OCI-LY3 (cell line): Measurements from ENCODE around the gene CHST14.

Experiments
- EZH2phosphoT487 ChIP-seq: fragments of 200-600 bp; shearing (Covaris generic); IDR thresholded peaks from 2 replicates; pipeline ENCODE4 v1.6.1; 2018; ENCODE audit warnings: antibody characterized with exemption, mixed run types, low read depth
- TF ChIP-seq, protein P1 (sequence below): fragments of 200-600, 300-600 bp; sonication (generic); IDR thresholded peaks from 2 replicates; pipeline ENCODE4 v1.5.1; 2014; ENCODE audit warnings: antibody characterized with exemption, low read length, low read depth

DNA sequence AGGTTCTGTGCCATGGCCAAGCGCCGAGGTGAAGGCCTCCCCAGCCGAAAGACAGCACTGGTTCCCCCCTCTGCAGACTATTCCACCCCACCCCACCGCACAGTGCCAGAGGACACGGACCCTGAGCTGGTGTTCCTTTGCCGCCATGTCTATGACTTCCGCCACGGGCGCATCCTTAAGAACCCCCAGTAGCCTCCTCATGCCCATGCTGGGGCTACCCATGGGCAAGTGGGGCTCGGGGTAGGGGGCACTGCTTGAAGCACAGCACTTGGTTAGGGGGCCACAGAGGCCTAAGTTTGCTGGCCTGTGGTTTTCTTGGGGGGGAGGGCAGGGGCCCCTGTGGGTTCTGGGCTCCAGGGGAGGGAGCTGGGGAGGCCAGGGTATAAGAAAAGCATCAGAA, 4.8 kb upstream of the CHST14 start:
- TF ChIP-seq, protein P1, sequence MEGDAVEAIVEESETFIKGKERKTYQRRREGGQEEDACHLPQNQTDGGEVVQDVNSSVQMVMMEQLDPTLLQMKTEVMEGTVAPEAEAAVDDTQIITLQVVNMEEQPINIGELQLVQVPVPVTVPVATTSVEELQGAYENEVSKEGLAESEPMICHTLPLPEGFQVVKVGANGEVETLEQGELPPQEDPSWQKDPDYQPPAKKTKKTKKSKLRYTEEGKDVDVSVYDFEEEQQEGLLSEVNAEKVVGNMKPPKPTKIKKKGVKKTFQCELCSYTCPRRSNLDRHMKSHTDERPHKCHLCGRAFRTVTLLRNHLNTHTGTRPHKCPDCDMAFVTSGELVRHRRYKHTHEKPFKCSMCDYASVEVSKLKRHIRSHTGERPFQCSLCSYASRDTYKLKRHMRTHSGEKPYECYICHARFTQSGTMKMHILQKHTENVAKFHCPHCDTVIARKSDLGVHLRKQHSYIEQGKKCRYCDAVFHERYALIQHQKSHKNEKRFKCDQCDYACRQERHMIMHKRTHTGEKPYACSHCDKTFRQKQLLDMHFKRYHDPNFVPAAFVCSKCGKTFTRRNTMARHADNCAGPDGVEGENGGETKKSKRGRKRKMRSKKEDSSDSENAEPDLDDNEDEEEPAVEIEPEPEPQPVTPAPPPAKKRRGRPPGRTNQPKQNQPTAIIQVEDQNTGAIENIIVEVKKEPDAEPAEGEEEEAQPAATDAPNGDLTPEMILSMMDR, result no peak
- no peak for TF ChIP-seq EZH2phosphoT487
